TTC549 (cell line): ENCODE results near the gene ACVRL1.

Source experiments
- FAIRE-seq: peaks from 2 replicates; lab custom pipeline; 2012; peaks lifted over from hg19 to GRCh38; lab: Jason Lieb, UNC

The ACVRL1 gene

GRCh38 chr12:51900323-51900889 lies 6.9 kb upstream of the ACVRL1 start:
- no peak for FAIRE-seq

- no peak for FAIRE-seq
These were observed 6.0 kb upstream of the ACVRL1 start for GRCh38 chr12:51901121-51901817.

- FAIRE-seq, result no peak
These were observed 5.4 kb upstream of the ACVRL1 start for GRCh38 chr12:51901881-51902280.

- no peak for FAIRE-seq
These were observed 2.3 kb upstream of the ACVRL1 start for GRCh38 chr12:51904951-51905470.

GRCh38 chr12:51905471-51906429 lies 1.6 kb upstream of the ACVRL1 start:
- no peak for FAIRE-seq

- FAIRE-seq, result no peak
These were observed 748 bp upstream of the ACVRL1 start for GRCh38 chr12:51906430-51907082.

GRCh38 chr12:51907856-51908425 lies 637 bp downstream of the ACVRL1 start:
- no peak for FAIRE-seq

- no peak for FAIRE-seq
These were observed 1.7 kb downstream of the ACVRL1 start for GRCh38 chr12:51908876-51909592.

GRCh38 chr12:51910168-51910567 lies 2.9 kb downstream of the ACVRL1 start:
- no peak for FAIRE-seq

- FAIRE-seq, result no peak
These were observed 3.4 kb downstream of the ACVRL1 start for GRCh38 chr12:51910691-51911090.

GRCh38 chr12:51911307-51911706 lies 4.0 kb downstream of the ACVRL1 start:
- FAIRE-seq, result no peak

GRCh38 chr12:51911788-51912711 lies 4.7 kb downstream of the ACVRL1 start:
- FAIRE-seq, result no peak

GRCh38 chr12:51913071-51914033 lies 6.0 kb downstream of the ACVRL1 start:
- no peak for FAIRE-seq

GRCh38 chr12:51914034-51914923 lies 7.0 kb downstream of the ACVRL1 start:
- no peak for FAIRE-seq

GRCh38 chr12:51915003-51915625 lies 7.8 kb downstream of the ACVRL1 start:
- no peak for FAIRE-seq

- FAIRE-seq, result no peak
These were observed 8.6 kb downstream of the ACVRL1 start for GRCh38 chr12:51915951-51916350.

GRCh38 chr12:51917041-51917590 lies 9.8 kb downstream of the ACVRL1 start:
- no peak for FAIRE-seq
